ENCODE results near the gene SLC35F2.
"Not testable (repeated sequence)": the region's sequence is repeated elsewhere in the genome, so short reads cannot be mapped to it uniquely, and the experiment has no call there.

SLC35F2 gene

DNA sequence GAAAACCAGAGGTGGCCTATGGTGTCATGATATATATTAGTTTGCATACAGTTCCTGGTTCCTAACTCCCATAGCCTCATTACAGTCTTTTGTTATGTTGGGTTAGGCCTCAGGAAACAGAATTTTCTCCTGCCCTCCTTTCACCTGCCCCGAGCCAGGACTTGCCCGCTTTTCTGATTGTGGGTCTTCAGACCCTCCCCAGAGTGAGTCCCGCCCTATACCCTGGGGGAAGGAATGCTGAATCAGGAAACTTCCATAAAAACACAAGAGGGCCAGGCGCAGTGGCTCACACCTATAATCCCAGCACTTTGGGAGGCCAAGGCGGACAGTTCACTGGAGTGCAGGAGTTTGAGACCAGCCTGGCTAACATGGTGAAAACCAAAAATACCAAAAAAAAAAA, 70.9 kb downstream of the SLC35F2 start:
- no peaks in the 10 kb centered on the region for H3K79me2 ChIP-seq (ENCODE audit: control insufficient read depth, insufficient read depth, low read length, unreplicated experiment)
- no peaks in the 10 kb centered on the region for H3K27me3 ChIP-seq (ENCODE audit: insufficient read depth, low read length)
- no peaks in the 10 kb centered on the region for H3K36me3 ChIP-seq (ENCODE audit: insufficient read depth, low read length)
- H3K4me3 ChIP-seq (ENCODE audit: low read depth, low read length): no peak overlapping the region
- H2AFZ ChIP-seq (ENCODE audit: low read length, unreplicated experiment): no peak overlapping the region
- peaks cover 4% of the 10 kb centered on the region for H3K4me1 ChIP-seq (ENCODE audit: control insufficient read depth, insufficient read depth, low read length, unreplicated experiment)
- H3K27ac ChIP-seq (ENCODE audit: low read depth, low read length): no peak overlapping the region

DNA sequence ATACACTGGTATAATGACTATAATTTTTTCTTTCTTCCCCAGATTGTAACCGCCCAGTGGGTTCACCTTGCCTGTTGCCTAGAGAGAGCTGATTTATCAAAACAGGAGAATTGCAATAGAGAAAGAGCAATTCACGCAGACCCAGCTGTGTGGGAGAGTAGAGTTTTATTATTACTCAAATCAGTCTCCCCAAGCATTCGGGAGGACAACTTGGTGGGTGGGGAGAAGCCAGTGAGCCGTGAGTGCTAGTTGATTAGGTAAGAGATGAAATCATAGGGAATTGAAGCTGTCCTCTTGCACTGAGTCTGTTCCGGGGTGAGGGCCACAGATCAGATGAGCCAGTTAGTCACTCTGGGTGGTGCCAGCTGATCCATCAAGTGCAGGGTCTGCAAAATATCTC, 73.2 kb downstream of the SLC35F2 start:
- H3K79me2 ChIP-seq (ENCODE audit: control insufficient read depth, insufficient read depth, low read length, unreplicated experiment): no peaks in the 10 kb centered on the region

DNA sequence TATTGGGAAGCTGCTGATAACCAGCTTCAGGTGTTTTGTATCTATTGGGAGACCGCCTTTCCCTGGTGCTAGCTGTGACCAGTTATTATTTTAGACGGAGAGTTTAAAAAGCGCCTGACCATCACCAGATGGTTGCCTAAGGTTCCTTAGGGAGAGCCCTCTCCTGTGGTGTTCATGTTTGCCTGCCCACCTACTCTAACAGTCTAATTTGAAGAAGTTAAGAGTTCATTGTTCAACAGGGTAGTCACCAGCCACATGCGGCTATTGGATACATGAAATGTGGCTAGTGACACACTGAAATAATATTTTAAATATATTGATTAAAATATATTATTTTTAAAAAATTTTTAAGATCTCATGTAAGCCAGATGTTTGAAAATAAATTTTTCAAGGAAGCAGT, 75.5 kb downstream of the SLC35F2 start:
- Histone ChIP-seq H3K27me3 (ENCODE audit: insufficient read depth, low read length) (no peaks in the 10 kb centered on the region), H3K27ac (ENCODE audit: low read depth, low read length) (no peak overlapping the region), H3K79me2 (ENCODE audit: control insufficient read depth, insufficient read depth, low read length, unreplicated experiment) (no peaks in the 10 kb centered on the region), H2AFZ (ENCODE audit: low read length, unreplicated experiment) (no peak overlapping the region), H3K36me3 (ENCODE audit: insufficient read depth, low read length) (no peaks in the 10 kb centered on the region), H3K4me3 (ENCODE audit: low read depth, low read length) (no peak overlapping the region), H3K4me1 (ENCODE audit: control insufficient read depth, insufficient read depth, low read length, unreplicated experiment) (peaks cover 4% of the 10 kb centered on the region)

More for the DNA sequence above, 73.2 kb downstream of the SLC35F2 start:
- H2AFZ ChIP-seq (ENCODE audit: low read length, unreplicated experiment): peak overlapping the region; percentile 12
- H3K4me3 ChIP-seq (ENCODE audit: low read depth, low read length): no peak overlapping the region
- no peaks in the 10 kb centered on the region for H3K36me3 ChIP-seq (ENCODE audit: insufficient read depth, low read length)
- peaks cover 4% of the 10 kb centered on the region for H3K4me1 ChIP-seq (ENCODE audit: control insufficient read depth, insufficient read depth, low read length, unreplicated experiment)
- H3K27ac ChIP-seq (ENCODE audit: low read depth, low read length): no peak overlapping the region
- no peaks in the 10 kb centered on the region for H3K27me3 ChIP-seq (ENCODE audit: insufficient read depth, low read length)

DNA sequence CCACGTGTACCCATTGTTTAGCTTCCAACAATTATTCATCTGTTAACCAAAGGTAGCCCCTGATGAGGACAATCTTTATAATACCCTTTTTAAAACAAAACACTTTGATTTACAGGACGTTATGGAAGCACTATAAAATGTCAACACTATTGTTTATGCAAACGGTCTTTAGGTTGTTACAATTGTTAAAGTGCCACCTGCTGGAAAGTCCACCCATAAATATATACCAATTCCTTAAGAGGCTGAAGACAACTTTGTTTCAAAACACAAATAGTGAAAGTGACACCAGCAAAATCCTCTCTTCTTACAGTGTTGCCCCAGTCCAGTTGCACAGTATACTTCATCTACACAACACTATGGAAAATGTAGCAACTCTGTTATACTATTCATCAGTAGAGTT, 77.8 kb downstream of the SLC35F2 start:
- Histone ChIP-seq H3K27me3 (ENCODE audit: insufficient read depth, low read length) (no peaks in the 10 kb centered on the region), H2AFZ (ENCODE audit: low read length, unreplicated experiment) (no peak overlapping the region), H3K79me2 (ENCODE audit: control insufficient read depth, insufficient read depth, low read length, unreplicated experiment) (no peaks in the 10 kb centered on the region), H3K4me1 (ENCODE audit: control insufficient read depth, insufficient read depth, low read length, unreplicated experiment) (peaks cover 4% of the 10 kb centered on the region), H3K4me3 (ENCODE audit: low read depth, low read length) (no peak overlapping the region), H3K36me3 (ENCODE audit: insufficient read depth, low read length) (no peaks in the 10 kb centered on the region), H3K27ac (ENCODE audit: low read depth, low read length) (no peak overlapping the region)

DNA sequence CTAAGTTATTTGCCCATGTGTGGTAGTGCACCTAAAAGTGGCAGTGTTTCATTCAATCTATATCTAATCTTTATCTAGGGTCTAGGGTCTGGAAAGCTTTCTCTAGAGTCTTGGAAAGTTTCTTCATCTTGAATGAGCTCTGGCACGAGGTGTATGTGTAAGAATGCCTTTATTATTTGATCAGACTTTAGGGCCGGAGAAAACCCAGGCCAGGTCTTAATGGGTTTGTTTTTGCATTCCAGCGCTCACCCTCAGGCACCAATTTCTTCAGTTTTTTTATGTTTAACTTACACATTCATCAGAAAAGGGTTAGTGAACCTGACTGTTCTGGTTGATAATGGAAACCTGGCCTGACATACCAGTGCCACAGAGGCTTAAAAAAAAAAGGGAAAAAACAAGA, 78.5 kb downstream of the SLC35F2 start:
- Histone ChIP-seq H2AFZ (ENCODE audit: low read length, unreplicated experiment) (no peak overlapping the region), H3K36me3 (ENCODE audit: insufficient read depth, low read length) (no peaks in the 10 kb centered on the region), H3K79me2 (ENCODE audit: control insufficient read depth, insufficient read depth, low read length, unreplicated experiment) (no peaks in the 10 kb centered on the region), H3K4me1 (ENCODE audit: control insufficient read depth, insufficient read depth, low read length, unreplicated experiment) (peaks cover under 1% of the 10 kb centered on the region), H3K27me3 (ENCODE audit: insufficient read depth, low read length) (no peaks in the 10 kb centered on the region), H3K4me3 (ENCODE audit: low read depth, low read length) (no peak overlapping the region), H3K27ac (ENCODE audit: low read depth, low read length) (no peak overlapping the region)

DNA sequence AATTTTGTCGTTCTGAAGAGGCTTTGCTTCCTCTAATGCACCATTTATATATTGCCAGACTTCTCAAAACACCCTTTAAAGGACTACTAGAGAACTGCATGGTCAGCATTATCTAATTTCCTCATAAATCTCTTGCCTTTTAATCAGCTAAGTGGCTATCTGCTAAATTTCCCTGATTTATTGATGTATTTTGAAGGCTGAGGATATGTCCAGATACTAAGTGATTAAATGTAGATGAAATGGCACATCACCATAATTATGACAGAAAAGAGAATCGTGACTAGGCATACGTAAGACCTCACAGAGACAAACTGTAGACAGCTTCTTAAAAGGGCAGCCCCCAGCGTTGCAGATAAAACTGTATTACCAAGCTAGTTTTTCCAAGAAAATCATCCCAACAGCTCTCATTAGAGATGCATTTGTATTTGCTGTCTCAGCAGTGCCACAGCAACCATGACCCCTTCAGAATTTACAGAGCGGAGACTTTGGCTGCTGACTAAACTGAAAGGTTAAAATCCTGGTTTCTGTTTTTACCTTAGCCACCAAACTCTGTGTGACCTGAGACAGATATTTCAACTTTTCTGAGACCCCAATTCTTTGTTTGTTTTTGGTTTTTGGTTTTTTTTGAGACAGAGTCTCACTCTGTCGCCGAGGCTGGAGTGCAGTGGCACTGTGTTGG, 79.6 kb downstream of the SLC35F2 start:
- Histone ChIP-seq H3K4me1 (ENCODE audit: control insufficient read depth, insufficient read depth, low read length, unreplicated experiment) (no peaks in the 10 kb centered on the region), H2AFZ (ENCODE audit: low read length, unreplicated experiment) (no peak overlapping the region), H3K79me2 (ENCODE audit: control insufficient read depth, insufficient read depth, low read length, unreplicated experiment) (no peaks in the 10 kb centered on the region), H3K27me3 (ENCODE audit: insufficient read depth, low read length) (no peaks in the 10 kb centered on the region), H3K36me3 (ENCODE audit: insufficient read depth, low read length) (no peaks in the 10 kb centered on the region), H3K27ac (ENCODE audit: low read depth, low read length) (no peak overlapping the region), H3K4me3 (ENCODE audit: low read depth, low read length) (no peak overlapping the region)

DNA sequence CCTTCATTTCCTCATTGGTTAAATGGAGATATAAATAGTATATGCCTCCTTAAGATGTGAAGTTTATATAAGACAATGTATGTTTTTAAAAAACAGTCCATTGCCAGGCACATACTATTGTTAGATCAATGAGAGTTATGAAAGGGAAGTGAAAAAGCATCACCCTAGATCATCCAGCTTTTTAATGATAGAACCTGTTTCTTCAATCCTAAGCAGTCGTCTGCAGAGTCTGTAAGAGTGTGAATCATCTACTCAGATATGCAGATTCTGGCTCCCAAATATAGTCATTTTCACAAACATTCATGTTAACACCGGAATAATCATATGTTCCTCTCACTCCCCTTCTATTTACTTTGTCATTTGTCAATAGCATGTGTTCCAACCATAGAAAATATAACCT, 81.5 kb downstream of the SLC35F2 start:
- Histone ChIP-seq H3K36me3 (ENCODE audit: insufficient read depth, low read length) (no peaks in the 10 kb centered on the region), H3K4me3 (ENCODE audit: low read depth, low read length) (no peak overlapping the region)

DNA sequence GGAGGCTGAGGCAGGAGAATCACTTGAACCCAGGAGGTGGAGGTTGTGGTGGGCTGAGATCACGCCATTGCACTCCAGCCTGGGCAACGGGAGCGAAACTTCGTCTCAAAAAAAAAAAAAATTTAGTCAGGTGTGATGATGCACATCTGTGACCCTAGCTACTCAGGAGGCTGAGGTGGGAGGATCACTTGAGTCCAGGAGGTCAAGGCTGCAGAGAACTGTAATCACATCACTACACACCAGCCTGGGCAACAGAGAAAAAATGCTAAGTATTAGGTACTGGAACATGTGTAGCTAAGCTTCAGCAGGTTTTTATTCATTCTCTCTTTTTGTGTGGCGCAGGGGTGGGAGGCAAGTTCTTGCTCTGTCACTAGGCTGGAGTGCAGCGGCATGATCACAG, 82.5 kb downstream of the SLC35F2 start:
- H3K27ac ChIP-seq (ENCODE audit: low read depth, low read length): no peak overlapping the region
- H2AFZ ChIP-seq (ENCODE audit: low read length, unreplicated experiment): no peak overlapping the region
- no peaks in the 10 kb centered on the region for H3K36me3 ChIP-seq (ENCODE audit: insufficient read depth, low read length)
- no peaks in the 10 kb centered on the region for H3K4me1 ChIP-seq (ENCODE audit: control insufficient read depth, insufficient read depth, low read length, unreplicated experiment)
- H3K27me3 ChIP-seq (ENCODE audit: insufficient read depth, low read length): no peaks in the 10 kb centered on the region
- H3K4me3 ChIP-seq (ENCODE audit: low read depth, low read length): no peak overlapping the region
- no peaks in the 10 kb centered on the region for H3K79me2 ChIP-seq (ENCODE audit: control insufficient read depth, insufficient read depth, low read length, unreplicated experiment)

More for the DNA sequence above, 81.5 kb downstream of the SLC35F2 start:
- no peak overlapping the region for H3K27ac ChIP-seq (ENCODE audit: low read depth, low read length)
- no peaks in the 10 kb centered on the region for H3K27me3 ChIP-seq (ENCODE audit: insufficient read depth, low read length)
- no peak overlapping the region for H2AFZ ChIP-seq (ENCODE audit: low read length, unreplicated experiment)
- H3K79me2 ChIP-seq (ENCODE audit: control insufficient read depth, insufficient read depth, low read length, unreplicated experiment): no peaks in the 10 kb centered on the region
- no peaks in the 10 kb centered on the region for H3K4me1 ChIP-seq (ENCODE audit: control insufficient read depth, insufficient read depth, low read length, unreplicated experiment)

DNA sequence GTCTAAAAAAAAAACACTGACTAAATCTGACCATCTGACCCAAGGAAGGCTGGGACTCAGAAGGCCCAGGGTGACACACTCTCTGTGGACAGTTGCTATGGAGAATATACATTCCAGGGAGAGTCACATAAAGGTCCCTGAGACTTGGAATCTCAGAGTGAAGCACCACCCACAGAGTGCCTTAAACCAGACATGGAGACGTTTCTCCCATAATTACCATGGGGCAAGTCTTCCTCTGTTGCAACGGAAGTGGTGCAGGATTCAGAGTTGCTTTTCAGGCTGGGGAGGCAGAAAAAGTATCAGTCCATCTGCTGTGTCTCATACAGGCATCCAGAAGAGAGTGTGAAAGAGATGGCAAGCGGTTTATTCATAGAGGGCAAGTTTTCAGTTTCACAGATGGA, 88.0 kb downstream of the SLC35F2 start:
- Histone ChIP-seq H3K27me3 (ENCODE audit: insufficient read depth, low read length) (no peaks in the 10 kb centered on the region), H3K79me2 (ENCODE audit: control insufficient read depth, insufficient read depth, low read length, unreplicated experiment) (no peaks in the 10 kb centered on the region), H2AFZ (ENCODE audit: low read length, unreplicated experiment) (peak overlapping the region; percentile 39), H3K4me3 (ENCODE audit: low read depth, low read length) (no peak overlapping the region), H3K4me1 (ENCODE audit: control insufficient read depth, insufficient read depth, low read length, unreplicated experiment) (peaks cover 19% of the 10 kb centered on the region), H3K36me3 (ENCODE audit: insufficient read depth, low read length) (no peaks in the 10 kb centered on the region), H3K27ac (ENCODE audit: low read depth, low read length) (peak overlapping the region; percentile 74)

DNA sequence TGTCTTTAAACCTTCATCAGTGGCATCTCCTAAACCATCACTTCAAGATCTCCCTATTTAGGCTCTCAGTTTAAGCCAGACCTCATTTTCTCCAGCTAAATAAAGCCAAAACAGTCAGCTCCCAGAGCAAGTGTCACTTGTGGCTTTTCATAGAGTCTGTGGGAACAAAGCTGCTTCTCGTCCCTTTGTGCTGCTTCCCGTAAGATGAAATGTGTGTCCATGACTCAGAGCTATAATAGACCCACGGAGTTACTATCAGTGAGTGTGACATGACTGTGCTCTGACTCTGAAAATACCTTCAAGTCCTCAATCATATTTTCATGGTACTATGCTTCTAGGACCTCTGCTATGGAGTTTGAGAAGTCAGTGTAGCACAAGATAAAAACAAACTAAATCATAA, 89.4 kb downstream of the SLC35F2 start:
- Histone ChIP-seq H3K4me3 (ENCODE audit: low read depth, low read length) (no peak overlapping the region), H3K79me2 (ENCODE audit: control insufficient read depth, insufficient read depth, low read length, unreplicated experiment) (no peaks in the 10 kb centered on the region), H2AFZ (ENCODE audit: low read length, unreplicated experiment) (peak overlapping the region; percentile 53), H3K36me3 (ENCODE audit: insufficient read depth, low read length) (no peaks in the 10 kb centered on the region), H3K27me3 (ENCODE audit: insufficient read depth, low read length) (no peaks in the 10 kb centered on the region), H3K27ac (ENCODE audit: low read depth, low read length) (peak overlapping the region; percentile 43; the same call in 1 of the 2 replicates), H3K4me1 (ENCODE audit: control insufficient read depth, insufficient read depth, low read length, unreplicated experiment) (peaks cover 19% of the 10 kb centered on the region)

DNA sequence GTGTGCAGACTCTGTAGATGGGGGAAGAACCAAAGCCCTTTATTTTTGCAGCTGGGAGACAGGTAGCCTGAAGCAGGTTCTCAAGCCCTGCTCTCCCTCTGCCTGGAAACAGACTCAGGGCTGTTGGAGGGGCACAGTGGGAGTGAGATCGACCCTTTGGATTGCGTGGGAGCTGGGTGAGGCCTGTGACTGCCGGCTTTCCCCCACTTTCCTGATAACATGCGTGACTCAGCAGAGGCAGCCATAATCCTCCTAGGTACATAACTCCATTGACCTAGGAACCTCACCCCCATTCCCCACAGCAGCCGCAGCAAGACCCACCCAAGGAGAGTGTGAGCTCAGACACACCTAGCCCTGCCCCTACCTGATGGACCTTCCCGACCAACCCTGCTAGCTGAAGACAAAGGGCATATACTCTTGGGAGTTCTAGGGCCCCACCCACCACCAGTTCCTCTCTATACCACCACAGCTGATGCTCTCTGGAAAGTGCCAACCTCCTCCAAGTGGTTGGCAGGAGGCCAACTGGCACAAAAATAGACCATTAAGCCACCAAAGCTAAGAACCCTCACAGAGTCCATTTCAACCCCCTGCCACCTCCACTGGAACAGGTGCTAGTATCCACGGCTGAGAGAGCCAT, 99.8 kb downstream of the SLC35F2 start:
- not testable (repeated sequence) for H2AFZ ChIP-seq (ENCODE audit: low read length, unreplicated experiment); H3K4me3 ChIP-seq (ENCODE audit: low read depth, low read length); H3K4me1 ChIP-seq (ENCODE audit: control insufficient read depth, insufficient read depth, low read length, unreplicated experiment); H3K79me2 ChIP-seq (ENCODE audit: control insufficient read depth, insufficient read depth, low read length, unreplicated experiment); H3K27ac ChIP-seq (ENCODE audit: low read depth, low read length); H3K36me3 ChIP-seq (ENCODE audit: insufficient read depth, low read length)
- peaks cover 29% of the 10 kb centered on the region for H3K27me3 ChIP-seq (ENCODE audit: insufficient read depth, low read length)
